Raji (cell line): ENCODE data around the gene CRKL.

Experiments
- POLR2A ChIP-seq: IDR thresholded peaks from 2 replicates; pipeline ENCODE4 v1.6.1; 2011; ENCODE audit warnings: low read depth, low read length, control low read depth; ENCODE audit not compliant: insufficient read depth

The CRKL gene

DNA sequence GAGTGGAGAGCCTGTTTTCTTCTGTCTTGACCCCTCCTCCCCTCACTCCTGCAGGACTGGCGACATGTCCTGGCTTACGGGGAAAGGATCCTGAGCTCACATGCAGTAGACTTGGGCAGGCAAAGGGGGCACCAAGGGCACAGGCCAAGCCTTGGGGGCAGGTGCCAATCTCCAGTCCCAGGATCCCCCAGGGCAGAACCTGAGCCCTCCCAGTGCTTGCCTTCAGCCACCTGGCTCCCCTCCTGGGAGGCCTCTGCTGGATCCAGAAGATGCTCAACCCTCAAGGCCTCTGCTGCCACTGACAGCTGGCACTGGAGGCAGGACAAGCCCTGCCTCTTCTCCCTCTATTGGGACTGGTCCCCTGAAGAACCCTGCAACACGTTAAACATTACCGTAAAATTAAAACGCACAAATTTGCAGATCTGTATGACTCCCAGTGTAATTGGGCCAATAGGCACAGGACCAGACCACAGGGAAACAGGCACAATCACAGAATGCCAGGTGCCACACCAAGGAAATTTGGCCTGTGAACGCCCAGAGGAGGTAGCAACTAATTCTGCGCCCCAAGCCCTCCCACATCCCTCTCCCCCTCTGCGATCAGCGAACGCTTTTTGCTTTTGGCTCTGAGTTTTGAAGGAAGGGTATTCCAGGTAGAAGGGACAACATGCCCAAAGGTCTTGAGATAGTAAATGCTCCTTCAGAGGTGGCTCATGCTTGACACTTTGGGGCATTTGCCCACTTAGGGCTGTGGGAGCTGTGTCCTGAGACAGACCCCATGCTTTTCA lies 63.9 kb downstream of the CRKL start:
- no peak for TF ChIP-seq POLR2A

DNA sequence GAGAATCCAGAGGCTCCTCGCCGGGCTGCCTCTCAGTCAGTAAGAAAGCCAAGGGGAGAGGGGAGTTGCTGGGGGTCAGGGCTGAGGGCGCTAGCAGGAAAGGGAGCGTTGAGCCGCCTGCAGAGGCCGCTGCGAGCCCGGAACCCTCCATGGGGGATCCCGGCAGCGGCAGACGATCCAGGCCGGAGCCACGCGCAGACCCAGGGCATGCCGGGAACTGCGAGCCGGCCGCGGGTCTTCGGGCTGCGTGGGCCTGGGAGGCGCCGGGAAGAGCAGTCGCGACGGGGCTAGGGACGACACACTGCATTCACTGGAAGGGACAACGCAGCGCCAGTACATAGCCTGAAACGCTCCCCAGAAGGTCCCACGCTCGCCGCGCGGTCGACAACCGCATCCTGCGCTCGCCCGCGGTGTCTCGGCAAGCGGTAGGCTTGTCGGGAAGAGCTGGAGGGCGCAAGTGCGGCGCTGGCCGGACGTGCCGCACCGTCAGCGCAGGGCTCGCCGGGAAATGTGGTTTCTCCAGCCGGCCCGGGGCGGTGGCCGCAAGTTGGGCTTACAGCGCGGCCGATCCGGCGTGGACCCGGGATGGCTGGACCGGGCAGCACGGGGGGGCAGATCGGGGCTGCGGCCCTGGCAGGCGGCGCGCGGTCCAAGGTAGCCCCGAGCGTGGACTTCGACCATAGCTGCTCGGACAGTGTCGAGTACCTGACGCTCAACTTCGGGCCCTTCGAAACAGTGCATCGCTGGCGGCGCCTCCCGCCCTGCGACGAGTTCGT lies 64.8 kb downstream of the CRKL start, which contains the start of gene LZTR1:
Gene LZTR1, plus strand, starts transcription at position 511 of the 776 bp plus-strand sequence. Its CDS starts 75 bp downstream, at position 586.
- peak; percentile 100 for TF ChIP-seq POLR2A

DNA sequence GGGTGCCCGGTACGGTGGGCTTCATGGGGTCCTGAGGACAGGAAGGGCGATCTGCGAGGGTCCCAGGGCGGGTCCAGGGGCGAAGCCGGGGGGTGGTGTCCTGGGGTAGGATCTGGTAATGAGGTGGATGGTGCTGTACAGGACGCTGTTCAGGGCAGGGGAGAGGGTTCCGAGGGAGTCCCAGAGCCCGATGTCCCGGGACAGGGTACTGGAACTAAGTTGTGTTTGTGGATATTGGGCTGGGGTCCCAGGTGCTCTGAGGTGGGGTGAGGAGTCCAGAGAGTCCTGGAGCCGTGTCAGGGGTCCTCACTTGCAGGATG lies 65.3 kb downstream of the CRKL start:
- TF ChIP-seq POLR2A: no peak

- TF ChIP-seq POLR2A: no peak
Measured at GRCh38 chr22:20983081-20983771, 66.0 kb downstream of the CRKL start.

DNA sequence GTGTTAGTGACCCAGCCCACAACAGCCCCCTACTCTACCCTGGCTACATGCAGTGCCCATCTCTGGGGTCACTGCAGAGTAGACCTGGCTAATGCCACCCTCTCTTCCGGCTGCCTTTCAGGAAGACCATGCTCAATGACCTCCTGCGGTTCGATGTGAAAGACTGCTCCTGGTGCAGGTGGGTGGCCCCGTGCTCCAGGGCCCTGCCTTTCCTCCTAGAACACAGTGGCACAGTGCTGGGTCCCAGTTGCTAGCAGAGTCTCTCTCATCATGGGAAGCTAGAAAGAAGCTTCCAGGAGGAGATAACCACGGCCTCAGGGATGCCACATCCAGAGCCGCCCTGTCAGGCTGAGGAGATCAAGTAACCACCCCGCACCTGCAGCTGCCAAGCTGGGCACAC lies 68.5 kb downstream of the CRKL start:
- no peak for TF ChIP-seq POLR2A

GRCh38 chr22:20986365-20986764 lies 69.2 kb downstream of the CRKL start:
- TF ChIP-seq POLR2A: no peak

DNA sequence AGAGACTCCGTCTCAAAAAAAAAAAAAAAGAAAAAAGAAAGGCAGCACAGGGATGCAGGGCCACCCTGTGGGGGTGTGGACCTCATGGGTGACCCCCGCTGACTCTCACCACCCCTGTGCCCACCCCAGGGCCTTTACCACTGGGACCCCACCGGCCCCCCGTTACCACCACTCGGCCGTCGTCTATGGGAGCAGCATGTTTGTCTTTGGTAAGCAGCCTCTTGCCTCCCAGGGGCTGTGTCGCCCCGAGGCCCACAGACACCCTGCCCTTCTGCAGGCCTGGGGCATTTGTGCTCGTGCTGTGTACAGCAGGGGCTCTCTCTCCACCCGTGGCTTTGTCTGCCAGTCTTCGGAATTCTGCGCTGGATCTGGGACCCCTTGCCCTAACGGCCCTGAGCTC lies 70.2 kb downstream of the CRKL start:
- no peak for TF ChIP-seq POLR2A

GRCh38 chr22:20988573-20989322 lies 71.5 kb downstream of the CRKL start:
- TF ChIP-seq POLR2A: no peak

DNA sequence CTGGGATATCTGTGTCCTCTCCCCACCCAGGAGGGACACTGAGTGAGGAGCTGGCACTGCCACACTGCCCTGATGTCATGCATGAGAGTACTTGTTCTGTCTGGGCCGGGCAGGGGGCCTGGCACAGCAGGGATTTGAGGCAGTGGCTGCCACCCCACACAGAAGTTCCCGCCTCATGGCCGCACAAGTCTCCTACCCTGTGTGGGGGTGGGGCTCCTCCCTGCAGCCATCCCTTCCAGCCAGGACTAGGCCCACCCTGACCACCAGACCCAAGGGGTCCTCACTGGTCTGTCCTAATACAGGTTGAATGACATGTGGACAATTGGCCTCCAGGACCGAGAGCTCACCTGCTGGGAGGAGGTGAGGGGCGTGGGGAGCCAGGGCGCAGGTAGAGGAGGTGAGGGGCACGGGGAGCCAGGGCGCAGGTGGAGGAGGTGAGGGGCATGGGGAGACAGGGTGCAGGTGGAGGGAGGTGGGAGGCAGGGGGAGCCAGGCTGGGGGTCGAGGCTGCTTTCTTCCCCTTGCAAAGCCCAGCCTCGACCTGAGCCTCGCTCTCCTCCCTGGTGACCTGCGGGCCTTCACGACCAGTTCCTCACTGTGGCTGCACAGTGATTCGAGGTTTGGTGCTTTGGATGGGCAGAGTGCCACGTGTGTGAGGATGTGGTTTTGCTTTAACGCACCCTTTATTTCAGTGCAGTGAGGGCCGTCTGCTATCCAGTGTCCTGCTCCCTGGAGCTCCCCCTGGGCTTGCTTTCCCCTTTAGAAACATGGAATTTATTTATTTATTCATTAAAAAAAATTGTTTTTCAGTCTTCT lies 72.3 kb downstream of the CRKL start:
- no peak for TF ChIP-seq POLR2A

DNA sequence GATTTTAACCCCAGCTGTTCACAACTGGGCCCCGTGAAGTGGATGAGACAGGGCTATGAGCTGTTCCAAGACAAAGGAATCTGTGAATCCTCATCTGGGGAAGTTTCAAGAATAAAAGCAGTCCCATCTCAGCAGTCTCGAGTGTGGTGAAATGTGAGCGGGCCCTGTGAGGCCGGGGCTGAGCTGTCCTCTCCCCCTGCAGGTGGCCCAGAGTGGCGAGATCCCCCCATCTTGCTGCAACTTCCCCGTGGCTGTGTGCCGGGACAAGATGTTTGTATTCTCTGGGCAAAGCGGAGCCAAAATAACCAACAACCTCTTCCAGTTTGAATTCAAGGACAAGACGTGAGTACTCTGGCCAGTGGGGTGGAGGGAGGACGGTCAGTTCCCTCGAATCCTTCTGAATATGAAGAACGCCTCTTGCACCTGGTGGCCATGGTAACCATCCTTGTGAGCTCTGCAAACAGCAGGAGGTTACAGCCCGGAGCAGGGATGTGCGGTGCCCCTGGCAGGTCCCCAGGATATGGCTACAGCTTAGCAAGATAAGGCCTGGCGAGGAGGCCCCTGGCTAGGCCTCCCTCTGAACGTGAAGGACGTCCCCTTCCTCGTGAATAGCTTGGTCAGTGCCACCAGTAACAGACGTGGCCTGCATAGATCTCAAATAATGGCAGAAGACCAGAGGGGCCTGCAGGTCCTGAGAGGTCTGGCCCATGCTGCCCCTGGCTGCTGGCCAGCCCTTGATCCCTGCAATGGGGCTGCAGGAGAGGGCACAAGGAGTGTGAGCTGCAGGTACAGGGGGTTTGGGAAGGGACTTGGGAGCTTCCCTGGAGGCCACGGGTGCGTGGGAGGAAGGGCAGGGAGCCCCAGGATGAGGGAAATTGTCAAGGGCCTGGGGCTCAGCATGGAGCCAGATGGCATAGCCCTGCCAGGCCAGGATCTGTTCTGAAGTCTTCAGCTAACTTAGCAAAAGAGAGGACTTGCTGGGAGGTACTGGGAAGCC lies 73.3 kb downstream of the CRKL start:
- no peak for TF ChIP-seq POLR2A

- no peak for TF ChIP-seq POLR2A
Measured at GRCh38 chr22:20991252-20992055, 74.2 kb downstream of the CRKL start.

DNA sequence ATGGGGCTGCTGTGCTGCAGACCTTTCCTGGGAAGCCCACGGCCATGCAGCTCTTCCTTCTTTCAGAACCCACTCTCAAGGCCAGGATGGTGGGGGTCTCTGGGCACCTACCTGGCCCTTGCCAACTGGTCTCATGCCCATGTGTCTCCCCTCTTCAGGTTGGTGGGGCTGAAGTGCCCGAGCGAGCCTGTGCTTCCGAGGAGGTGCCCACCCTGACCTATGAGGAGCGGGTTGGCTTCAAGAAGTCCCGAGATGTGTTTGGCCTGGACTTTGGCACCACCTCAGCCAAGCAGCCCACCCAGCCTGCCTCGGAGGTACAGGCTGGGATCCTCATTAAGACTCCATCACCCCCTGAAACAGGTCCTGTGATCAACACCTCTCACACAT lies 74.8 kb downstream of the CRKL start:
- no peak for TF ChIP-seq POLR2A
